ENCODE measurements around the gene DPP10.

DNA sequence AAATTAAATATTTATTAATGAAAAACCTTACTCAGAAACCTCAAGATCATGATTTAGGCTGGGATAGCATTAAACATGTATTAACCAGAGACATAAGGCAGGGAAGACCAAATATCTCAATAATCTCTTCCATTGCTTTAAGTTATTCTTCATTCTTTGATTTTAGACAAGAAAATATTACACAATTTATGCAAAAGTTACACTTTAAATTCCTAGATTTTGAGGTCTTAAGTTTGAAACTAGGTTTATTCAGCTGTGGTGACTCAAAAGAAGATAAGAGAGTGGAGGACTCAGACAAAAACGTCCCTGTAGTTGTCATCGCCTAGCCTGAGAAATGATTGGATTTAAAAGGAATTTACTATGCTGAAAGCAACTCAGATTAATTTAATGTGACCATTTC, 1110.3 kb downstream of the DPP10 start:
- TF ChIP-seq POLR2A (IDR thresholded peaks at IDR 0.05; ENCODE audit: low read depth, low read length) (no peak), POLR2AphosphoS5 (IDR thresholded peaks at IDR 0.05; ENCODE audit: low read depth, low read length) (no peak)
